RPMI7951 (cell line): ENCODE measurements around the gene NFIA. TPM values are rescaled to one million over a fixed set of nuclear protein-coding genes. Genes with fewer than 3 reads are reported as not detected.

Experiments
- DNase-seq: peaks from one replicate; pipeline ENCODE4 v3.0.0-alpha.2; 2012; ENCODE audit warnings: low read depth
- total RNA-seq: library from RNA; depleted of rRNA; stranded (reverse); fragments of >200 nt; shearing (Covaris generic); gene quantifications from 2 replicates; pipeline ENCODE4 v1.2.3, GENCODE V29; 2014; rRNA removed

The NFIA gene
- total RNA-seq, result 0.78 and 3.0 TPM in 2 replicates

DNA sequence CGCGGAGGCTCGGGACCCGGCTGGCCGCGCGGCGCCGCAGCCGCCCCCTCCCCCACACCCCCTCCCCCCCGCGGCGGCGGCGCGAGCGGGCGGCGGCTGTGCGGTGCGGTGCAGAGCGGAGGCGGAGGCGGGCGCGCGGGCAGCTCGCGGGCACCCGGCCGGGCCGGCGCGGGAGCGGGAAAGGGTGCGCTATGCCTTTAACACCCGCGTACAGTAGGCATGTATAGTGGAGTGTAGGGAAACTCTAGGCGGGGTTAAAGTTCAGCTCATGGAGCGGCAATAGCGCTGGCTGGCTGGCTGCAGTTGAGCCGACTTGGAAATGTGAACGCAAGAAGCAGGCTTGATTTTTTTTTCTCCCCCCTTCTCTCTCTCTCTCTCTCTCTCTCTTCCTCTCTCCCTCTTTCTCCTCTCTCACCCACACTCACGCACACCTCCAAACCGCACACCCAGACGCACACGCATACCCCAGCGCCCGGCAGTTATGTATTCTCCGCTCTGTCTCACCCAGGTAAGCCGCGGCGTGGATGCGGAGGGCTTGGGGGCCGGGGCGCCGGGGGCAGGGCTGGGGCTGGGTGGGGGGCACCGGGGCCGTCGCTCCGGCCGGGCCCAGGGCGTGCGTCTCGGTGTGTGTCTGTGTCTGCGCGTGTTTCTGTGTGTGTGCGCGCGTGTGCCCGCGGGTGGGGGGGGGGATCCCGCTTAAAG, at the start of gene NFIA:
Gene NFIA, plus strand, starts transcription at position 251 of the 702 bp plus-strand sequence.
- DNase-seq, result peak; percentile 46

DNA sequence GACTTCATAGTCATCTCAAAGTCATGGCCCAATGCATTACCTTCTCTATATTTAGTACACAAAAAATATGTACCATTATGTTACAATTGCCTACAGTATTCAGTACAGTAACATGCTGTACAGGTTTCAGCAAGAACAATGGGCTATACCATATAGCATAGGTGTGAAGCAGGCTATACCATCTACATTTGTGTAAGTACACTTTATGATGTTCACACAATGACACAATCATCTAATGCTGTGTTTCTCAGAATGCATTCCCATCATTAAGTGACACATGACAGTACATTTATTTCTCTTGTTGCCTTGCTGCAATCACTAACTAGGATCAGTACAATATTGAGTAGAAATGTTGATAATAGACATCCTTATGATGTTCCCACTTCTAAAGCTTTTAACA, 46.5 kb upstream of the NFIA start:
- no peak for DNase-seq

DNA sequence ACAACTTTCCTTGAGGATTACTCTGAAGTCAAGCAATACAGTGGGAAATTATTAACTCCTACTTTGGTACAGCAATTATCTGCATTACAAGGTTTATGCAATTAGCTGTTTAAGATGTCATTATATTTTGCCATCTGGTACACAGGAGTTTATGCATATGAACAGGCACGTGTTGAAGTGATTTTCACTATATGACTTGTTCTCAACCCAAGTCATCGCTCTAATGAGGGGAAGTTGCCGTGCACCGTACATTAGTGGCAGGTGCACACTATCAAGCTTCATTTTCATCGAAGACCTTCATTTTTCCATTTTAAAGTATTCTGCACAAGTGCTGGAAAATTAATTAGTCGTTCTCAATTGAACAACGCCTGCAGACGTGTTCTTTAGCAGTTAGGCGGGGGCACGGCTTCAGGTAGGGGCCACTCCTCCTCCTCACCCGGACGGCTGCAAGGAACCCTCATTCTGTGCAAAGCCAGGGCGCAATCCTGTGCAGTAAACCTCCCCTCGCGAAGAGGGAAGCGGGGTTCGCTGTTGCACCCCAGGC, 39.8 kb upstream of the NFIA start:
- no peak for DNase-seq

DNA sequence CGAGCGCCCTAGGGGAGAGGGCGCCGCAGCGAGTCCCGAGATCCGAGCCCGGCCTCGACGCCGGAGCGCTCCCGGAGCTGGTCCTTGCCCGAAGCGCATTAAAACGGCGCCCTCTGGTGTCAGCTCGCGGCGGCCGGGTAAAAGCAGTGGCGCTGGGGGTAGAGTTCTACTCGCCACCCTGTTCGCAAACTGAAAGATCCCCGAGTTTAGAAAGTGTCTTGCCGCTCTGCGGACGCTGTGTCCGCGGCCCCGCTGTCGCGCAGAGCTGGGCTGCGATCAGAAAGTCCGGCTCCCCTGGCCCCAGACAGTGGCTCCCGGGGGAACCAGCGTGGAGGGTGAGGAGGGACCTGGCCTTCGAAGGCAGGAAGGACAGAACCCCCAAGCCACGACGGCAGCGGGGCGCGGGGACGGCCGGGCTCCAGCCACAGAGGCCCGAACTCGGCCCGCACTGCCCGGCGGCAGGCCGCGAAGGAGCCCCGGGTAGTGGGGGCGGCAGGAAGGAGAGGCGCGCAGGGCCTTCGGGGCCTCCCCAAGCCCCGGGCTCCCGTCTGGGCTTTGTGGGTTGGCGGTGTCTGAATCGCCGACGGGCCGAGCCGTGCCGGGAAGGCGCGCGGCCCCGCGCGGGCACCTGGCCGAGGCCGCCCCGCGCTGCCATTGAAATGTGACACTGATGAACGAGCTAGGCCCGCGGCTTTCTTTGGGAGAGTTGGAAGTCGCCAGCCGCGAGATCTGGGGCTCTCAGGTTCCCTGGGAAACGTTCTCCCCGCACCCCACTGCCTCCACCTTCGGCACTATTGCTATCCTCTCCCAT, 39.1 kb upstream of the NFIA start:
- no peak for DNase-seq

DNA sequence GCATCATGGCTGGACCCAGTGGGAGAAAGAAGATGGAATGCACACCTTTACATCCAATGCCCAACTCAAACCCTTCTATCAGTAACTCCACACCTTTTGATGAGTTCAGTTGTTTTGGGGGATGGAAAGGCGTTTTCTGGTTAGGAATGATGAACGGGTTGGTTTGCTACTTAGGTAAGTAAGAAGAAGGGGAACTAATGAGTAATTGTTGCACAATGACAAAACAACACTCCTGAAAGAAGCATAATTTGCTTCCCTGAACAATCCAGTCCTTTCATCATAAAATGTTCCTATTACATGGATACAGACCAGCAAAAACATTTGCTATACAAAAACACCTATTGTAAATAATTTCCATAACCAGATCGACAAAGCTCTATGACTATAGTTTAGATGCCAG, 35.9 kb upstream of the NFIA start:
- no peak for DNase-seq

DNA sequence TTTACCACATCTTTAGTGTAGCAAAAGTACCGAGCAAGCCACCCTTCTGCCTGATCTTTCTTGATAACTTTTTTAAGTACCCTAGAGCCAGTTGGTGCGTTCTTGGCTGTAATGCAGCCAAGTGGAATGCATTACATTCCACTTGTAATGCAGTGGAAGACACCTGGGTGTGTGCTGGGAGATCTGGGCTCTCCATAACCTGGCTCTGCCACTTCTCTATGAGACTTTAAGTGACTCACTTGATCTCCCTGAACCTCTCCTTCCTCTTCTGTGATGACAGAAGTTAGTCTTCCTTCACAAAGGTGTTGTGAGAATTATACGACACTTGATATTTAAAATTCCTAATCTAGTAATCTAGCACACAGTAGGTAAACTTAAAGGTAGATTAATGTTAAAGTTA, 35.3 kb upstream of the NFIA start:
- no peak for DNase-seq

DNA sequence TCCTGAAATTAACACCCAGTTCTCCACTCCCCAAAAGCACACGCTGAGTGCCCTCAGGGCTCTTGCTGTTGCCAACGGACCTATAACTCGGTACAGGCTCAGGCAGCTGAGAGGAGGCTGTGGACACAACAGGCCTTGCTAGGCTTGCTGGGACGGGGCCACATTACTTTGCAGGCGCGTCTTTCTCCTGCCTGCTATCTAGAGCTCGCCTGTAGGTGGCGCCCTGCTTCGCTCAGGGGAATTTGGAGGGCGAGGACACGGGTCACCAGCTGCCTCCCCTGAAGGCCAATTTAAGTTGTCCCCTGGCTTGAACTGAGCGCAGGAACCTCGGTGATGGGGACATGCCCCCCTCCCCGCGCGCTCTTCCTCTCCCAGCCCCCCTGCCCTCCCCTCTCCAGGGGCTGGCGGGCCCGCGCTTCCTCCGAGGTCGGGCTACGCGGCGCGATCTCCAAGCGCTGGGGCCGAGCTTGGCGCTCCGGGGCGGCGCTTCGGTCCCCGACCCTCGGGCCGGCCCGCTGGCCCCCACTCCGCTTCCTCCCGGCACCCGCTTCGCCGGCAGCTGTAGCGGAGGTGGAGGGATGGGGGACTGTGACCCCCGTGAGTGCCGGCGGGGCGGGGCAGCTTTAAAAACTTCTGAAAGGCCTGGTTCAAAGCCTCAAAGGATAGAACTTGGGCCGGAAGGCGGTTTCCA, 32.4 kb upstream of the NFIA start:
- peak; percentile 57 for DNase-seq

DNA sequence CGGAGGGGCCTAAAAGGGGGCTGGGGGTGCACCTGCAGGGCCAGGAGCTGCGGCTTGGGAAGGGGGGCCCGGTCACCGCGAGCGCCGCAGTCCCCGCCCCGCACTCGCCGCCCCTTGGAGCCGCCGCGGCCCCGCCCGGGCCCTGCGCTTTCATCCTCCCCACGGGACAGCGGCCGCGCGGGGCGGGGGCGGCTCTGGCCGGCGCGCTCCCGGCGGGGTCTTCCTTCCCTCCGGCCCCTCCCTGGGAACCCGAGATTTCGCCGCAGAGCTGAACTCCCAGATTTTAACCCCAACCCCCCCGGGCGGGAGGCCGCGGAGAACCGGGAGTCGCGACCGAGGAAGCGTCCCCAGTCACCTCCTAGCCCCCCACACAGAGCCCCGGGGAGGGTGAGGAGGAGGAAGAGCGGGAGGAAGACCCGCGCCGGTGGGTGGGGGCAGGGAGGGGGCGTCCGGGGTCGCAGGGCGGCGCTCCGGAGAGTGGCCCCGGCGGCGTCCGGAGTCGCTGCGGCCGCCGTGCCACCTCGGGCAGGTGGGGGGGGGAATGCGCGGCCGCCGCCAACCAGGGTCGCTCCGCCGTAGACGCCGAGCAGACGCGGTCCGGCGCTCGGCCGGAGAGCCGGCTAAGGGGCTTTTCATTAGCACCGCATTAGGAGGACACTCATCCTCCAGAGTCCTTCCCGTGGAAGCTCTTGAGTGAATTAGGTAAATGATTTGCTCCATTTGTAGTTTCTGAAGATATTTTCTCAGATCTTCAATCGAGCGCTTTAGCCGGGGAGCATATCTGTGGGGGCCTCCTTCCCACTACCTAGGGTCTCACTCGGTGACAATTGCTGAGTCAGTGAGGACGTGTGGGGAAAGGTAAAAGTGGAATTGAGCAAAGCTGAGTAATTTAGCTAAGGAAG, 31.6 kb upstream of the NFIA start:
- no peak for DNase-seq

DNA sequence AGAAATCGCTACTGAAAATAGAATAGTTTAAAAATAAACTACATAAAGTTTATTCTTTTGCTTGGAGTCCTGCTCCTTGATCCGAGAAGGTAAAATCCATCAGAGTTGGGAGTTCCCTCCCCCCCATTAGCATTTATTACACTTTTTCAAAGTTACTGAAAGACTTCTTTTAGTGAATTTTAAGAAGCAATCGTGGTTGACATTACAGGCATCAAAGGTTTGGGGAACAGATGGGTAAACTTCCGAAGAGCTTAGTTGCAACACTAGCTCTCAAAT, 31.0 kb upstream of the NFIA start:
- DNase-seq, result no peak

DNA sequence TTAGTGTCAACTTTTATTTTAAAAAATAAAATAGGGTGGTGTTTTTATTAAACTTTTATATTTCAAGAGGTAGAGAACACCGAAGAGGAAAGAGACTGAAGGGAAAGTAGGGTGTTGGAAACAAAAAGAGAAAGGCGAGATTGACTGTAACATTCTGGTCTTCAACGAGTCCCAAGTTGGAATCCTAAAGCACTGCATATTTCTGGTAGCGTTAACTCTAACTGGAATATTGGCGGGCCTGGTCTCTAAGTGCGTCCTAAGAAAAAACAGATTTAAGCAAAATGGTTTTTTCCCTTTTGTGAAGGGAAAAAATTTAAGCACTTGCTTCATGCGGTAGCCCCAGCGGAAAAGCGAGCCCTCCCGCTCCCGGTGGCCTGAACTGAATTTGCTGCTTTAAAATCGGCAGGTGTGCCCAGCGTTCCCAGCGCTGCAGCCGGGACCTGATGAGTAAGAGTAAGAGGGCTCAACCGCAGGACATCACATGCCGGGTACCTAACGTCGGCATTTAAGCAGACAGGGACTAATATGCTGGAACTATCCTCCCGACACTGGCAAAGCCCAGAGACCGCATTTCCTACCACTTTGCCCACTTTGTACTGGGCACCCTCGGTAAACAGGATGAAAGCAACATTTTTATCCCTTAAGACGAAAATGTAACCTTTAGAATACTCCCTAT, 30.5 kb upstream of the NFIA start:
- DNase-seq, result no peak

DNA sequence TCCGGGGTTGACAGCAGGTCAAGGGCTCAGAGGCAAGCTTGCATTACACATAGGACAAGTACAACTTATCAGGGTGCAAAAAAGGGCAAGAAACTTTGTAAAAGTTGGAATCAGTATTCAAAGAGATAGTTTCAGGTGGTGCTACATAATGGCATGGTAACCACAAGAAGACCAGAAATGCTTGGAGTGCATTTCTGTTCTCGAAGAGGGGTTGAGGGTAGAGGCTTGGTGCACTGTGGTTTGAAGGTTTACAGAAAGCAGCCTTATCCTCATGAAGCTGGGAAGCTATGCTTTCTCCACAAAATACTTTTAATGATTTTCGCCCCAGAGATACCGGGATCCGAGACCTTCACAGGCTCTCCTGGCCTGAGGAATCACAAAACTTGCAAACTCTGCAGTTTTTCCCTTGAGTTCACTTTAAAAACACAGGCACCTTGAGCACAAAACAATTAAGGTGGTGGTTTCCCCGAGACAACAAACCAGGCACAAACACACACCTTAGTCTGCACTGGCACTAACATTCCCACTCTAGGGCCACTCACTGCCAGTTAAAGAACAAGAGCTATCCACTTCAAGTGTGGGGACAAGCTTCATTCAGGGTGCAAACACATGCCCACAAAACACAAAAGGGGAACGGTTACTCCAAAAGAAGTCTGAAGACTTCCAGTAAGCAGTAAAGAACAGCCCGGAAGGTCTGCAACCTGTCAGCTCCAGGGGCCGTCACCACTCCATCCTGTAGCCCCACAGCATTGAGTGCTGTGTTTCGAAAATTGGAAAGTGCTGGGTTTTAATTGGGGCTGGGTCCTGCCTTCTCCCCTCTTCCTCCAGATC, 29.8 kb upstream of the NFIA start:
- DNase-seq, result no peak

DNA sequence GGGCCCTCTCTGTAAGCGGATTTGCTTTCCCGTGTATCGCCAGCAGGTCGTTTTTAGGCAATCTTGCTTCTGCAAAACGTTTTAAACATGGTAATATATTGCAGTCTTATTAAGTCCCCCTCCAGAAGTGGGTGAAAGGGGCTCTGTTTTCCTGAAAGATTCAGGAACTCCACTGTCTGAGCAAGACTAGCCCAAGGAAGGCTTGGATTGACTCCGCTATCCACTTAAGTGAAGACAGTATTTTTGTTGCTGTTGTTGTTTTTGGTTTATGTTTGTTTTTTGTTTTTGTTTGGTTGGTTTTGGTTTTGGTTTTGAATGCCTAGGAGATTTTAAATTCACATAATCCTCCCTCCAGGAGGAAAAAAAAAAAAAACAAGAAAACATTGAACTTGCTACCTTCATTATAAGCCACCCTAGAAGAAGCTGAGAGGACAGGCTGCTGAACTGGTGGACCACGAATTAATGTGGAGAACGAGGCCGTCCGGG, 29.1 kb upstream of the NFIA start:
- DNase-seq, result no peak

DNA sequence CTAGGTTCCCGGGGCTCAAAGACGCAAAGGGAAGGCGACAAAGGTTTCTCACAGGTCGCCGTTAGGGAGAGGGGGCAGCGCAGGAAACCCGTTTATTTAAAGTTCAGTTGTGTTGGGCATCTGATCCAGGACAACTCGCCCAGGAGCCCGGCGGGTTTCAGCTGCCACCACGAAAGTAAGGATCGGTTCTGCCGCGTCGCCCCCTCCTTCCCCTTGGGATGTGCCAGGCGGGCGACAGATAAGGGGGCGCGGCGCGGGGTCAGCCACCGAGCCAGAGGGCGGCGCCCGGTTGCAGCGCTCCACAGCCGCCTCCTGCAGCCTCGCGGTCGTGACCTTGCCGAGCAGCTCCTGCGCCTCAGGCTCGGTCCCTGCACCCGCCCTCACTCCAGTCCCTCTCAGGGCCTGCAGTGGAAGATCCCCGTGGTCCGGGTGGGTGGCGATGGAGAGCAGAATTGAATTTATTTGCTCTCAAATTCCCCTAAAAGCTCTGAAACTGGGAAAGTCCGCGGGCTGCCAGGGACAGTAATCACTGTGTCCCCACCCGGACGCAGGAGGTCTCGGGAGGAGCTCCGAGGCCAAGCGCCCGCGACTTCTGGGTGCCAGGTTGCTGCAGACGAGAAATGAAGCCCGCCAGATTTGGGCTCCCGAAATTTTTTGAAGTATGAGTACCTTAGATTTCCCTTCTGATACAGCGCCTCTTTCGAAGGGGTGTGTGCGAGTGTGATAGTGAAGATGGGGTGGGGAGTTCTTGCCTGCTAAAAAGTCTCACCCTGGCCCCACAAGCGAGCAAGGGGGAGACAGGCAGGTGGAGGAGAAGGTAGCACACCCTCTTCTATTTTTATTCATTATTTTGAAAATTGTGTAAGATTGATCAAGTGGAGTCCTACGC, 28.4 kb upstream of the NFIA start:
- no peak for DNase-seq

DNA sequence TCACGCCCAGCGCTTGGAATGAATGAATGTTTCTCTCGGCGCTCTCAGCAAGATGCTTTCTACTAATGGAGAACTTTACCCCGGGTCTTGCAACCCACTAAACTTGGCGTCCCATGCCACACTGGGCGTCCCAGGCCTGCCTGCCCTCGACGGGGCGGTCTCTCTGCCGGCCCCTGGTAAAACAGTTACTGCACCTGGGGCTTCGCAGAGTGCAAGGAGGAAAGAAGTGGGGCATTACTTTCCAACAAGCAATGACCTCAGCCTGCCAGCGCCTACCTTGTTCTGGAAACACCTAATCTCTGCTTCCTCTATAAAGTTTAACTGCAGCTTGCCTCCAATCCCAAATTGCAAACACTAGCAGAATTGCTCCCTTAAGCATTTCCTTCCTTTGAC, 27.8 kb upstream of the NFIA start:
- DNase-seq, result no peak

DNA sequence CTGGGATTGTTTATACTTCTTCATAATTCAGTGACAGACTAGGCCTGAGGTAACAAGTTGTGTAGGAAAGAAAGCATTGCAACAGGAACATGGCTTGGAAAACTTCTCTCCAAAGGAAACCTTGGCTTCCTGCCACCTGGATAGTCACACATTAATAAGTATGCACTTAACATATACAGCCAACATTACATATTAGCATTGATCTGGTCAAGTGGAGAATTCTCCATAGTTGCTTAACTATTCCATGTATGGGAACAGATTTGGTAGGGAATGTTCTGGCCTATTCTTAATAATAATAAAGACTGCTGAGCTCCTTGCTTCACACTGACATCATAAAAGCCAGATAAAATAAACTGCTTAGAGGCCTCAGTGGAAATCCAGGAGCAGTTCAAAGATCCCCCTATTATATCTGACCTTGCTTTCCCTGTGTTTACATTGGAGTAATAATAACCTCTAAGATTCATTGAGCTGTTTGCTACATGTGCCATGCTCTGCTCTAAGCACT, 27.2 kb upstream of the NFIA start:
- no peak for DNase-seq

DNA sequence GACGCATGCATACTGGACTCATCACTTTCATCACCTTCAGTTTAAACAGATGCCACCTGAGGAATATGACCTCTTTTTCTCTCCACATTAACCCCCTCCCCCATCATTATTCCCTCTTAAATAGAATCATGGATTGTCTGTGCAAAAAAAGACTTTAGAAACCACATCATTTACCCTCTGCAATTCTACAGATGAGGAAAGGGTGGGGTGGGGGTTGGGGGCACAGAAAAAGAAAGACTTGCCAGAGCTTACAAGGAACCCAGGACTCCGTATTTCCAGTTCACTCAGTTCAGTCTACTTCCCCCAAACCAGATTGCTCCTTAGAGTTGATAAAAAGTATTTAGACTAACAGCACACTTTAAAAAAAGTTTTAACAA, 26.2 kb upstream of the NFIA start:
- DNase-seq, result no peak

DNA sequence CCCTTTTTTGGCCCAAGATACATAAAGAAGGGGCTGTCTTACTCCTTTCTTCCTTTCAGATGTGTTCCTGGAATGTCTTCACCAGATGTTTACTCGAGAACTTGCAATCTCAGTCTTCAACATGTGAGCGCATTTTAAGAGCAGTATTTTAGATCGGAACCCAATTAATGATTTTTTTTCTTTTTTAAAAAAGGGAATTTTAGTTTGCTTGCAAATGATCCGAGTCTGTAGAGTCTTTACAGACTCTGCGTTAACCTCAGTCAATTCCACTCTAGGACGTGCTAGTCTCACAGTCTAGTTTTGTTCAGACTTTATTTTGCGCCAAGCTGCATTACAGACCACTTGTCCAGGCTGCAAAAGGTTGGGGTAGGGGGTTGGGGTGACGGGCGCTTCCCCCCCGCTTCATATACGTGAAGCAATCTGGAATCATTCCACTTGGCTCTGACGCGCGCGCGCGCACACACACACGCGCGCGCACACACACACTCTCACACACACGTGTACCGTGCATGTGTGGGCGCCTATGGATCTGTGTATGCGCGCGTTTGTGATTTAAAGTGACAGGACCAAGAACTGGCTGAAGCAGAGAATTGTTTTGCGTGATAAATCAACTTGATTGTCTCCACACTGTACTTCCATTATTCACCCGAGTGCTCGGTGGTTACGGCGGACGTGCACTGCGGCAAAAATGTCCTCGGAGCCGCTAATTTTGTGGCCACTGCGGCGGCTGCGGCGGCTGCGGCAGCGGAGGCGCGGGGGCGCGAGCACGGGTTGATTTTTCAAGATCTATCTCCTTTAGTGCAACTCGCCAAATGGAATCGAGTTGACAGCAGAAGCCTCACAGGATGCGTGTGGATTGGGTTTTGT, 25.6 kb upstream of the NFIA start:
- peak; percentile 45 for DNase-seq
